Activated CD4-positive, alpha-beta T cell treated with anti-CD3 and anti-CD28 coated beads, Interleukin-2, amount 10 ng/mL, durations not matched to agents 7 days and 5 days (primary cell): Measurements from ENCODE around the gene ZNF791. TPM values are rescaled to one million over a fixed set of nuclear protein-coding genes. Genes with fewer than 3 reads are reported as not detected.
"Not testable (repeated sequence)": the region's sequence is repeated elsewhere in the genome, so short reads cannot be mapped to it uniquely, and the experiment has no call there.

Experiments
- CTCF ChIA-PET: fragments of 350-600 bp; sonication (Branson Sonifier 250); formaldehyde crosslinking; loops from one replicate; lab custom pipeline; 2021; ENCODE audit warnings: antibody characterized with exemption; lab: Charles Lee
- POLR2A ChIA-PET: fragments of 350-600 bp; sonication (Branson Sonifier 250); formaldehyde crosslinking; loops from one replicate; lab custom pipeline; 2021; ENCODE audit warnings: antibody characterized with exemption; lab: Charles Lee
- DNase-seq: peaks from one replicate; pipeline ENCODE4 v3.0.0-alpha.2; 2020
- H3K27ac Mint-ChIP-seq: one replicate; pipeline ENCODE4 v1.8.0; 2021; ENCODE audit warnings: mild to moderate bottlenecking, moderate library complexity, mixed read lengths
- H3K27me3 Mint-ChIP-seq: one replicate; pipeline ENCODE4 v1.8.0; 2021; ENCODE audit warnings: mixed read lengths
- H3K36me3 Mint-ChIP-seq: one replicate; pipeline ENCODE4 v1.8.0; 2021; ENCODE audit warnings: low read depth, mixed read lengths
- H3K4me1 Mint-ChIP-seq: one replicate; pipeline ENCODE4 v1.8.0; 2021; ENCODE audit warnings: mixed read lengths
- H3K4me3 Mint-ChIP-seq: one replicate; pipeline ENCODE4 v1.8.0; 2021; ENCODE audit warnings: mild to moderate bottlenecking, moderate library complexity, mixed read lengths
- H3K9me3 Mint-ChIP-seq: one replicate; pipeline ENCODE4 v1.8.0; 2021; ENCODE audit warnings: mixed read lengths
- total RNA-seq, 2 experiments: library from RNA; stranded (reverse); gene quantifications; one replicate each; pipeline ENCODE4 v1.2.3, GENCODE V29; 2021

Gene ZNF791
- total RNA-seq, 2 experiments from 2014 or later = 31.3 to 37.3 TPM

DNA sequence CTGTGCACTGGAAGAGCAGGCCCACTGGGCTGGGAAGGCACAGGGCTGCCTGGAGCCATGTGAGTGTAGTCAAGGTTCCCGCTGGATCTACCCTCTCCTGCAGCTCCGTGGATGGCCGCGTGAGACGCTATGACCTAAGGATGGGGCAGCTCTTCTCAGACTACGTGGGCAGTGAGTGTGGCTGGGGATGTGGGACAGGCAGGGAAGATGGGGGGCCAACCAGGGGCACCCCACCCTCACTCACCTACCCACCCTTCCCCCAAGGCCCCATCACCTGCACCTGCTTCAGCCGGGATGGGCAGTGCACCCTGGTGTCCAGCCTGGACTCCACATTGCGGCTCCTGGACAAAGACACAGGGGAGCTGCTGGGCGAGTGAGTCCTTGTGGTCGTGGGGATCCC lies 62.0 kb downstream of the ZNF791 start:
- ChIA-PET CTCF (interaction anchor here (0.8 to 4.4 kb wide), 8 partner anchors 7 to 378 kb away, joined by 3 to 23 read pairs (median 4); partner anchors contain the start of genes DHPS, ZNF44 and ZNF563), POLR2A (no interaction called here)
- DNase-seq = no peak
- Mint-ChIP-seq H3K27me3 (no peaks in the 10 kb centered on the region), H3K27ac (no peak overlapping the region), H3K4me3 (no peak overlapping the region), H3K9me3 (no peaks in the 10 kb centered on the region), H3K4me1 (peaks cover 39% of the 10 kb centered on the region), H3K36me3 (peaks cover 25% of the 10 kb centered on the region)

- H3K36me3 Mint-ChIP-seq = peaks cover 34% of the 10 kb centered on the region
- peak overlapping the region; percentile 31 for H3K27ac Mint-ChIP-seq
- POLR2A ChIA-PET = no interaction called here
These were observed 64.7 kb downstream of the ZNF791 start for GRCh38 chr19:12675399-12675798.

GRCh38 chr19:12675940-12676339 lies 65.2 kb downstream of the ZNF791 start:
- peaks cover 35% of the 10 kb centered on the region for H3K36me3 Mint-ChIP-seq
- POLR2A ChIA-PET = no interaction called here
- no peak overlapping the region for H3K4me3 Mint-ChIP-seq

More at GRCh38 chr19:12675399-12675798, 64.7 kb downstream of the ZNF791 start:
- H3K4me1 Mint-ChIP-seq = peaks cover 30% of the 10 kb centered on the region
- CTCF ChIA-PET = interaction anchor here (1.2 to 1.9 kb wide), 3 partner anchors 9 to 290 kb away, joined by 3 to 6 read pairs (median 4); partner anchors contain the start of genes MAN2B1 and WDR83
- DNase-seq = no peak
- H3K9me3 Mint-ChIP-seq = no peaks in the 10 kb centered on the region
- no peaks in the 10 kb centered on the region for H3K27me3 Mint-ChIP-seq
- no peak overlapping the region for H3K4me3 Mint-ChIP-seq

GRCh38 chr19:12676384-12676792 lies 65.7 kb downstream of the ZNF791 start:
- Mint-ChIP-seq H3K9me3 (no peaks in the 10 kb centered on the region), H3K36me3 (peaks cover 38% of the 10 kb centered on the region), H3K4me1 (peaks cover 30% of the 10 kb centered on the region), H3K4me3 (no peak overlapping the region), H3K27ac (no peak overlapping the region), H3K27me3 (no peaks in the 10 kb centered on the region)
- DNase-seq = peak; percentile 91
- POLR2A ChIA-PET = no interaction called here
- CTCF ChIA-PET = interaction anchor here (0.7 to 2.2 kb wide), 10 partner anchors 10 to 289 kb away, joined by 3 to 7 read pairs (median 4); partner anchors contain the start of genes MAN2B1 and WDR83

More at GRCh38 chr19:12675940-12676339, 65.2 kb downstream of the ZNF791 start:
- CTCF ChIA-PET = interaction anchor here (0.9 to 2.2 kb wide), 7 partner anchors 10 to 289 kb away, joined by 3 to 7 read pairs (median 4); partner anchors contain the start of genes MAN2B1 and WDR83
- H3K27ac Mint-ChIP-seq = no peak overlapping the region
- no peaks in the 10 kb centered on the region for H3K9me3 Mint-ChIP-seq
- peaks cover 27% of the 10 kb centered on the region for H3K4me1 Mint-ChIP-seq
- no peaks in the 10 kb centered on the region for H3K27me3 Mint-ChIP-seq
- DNase-seq = no peak

DNA sequence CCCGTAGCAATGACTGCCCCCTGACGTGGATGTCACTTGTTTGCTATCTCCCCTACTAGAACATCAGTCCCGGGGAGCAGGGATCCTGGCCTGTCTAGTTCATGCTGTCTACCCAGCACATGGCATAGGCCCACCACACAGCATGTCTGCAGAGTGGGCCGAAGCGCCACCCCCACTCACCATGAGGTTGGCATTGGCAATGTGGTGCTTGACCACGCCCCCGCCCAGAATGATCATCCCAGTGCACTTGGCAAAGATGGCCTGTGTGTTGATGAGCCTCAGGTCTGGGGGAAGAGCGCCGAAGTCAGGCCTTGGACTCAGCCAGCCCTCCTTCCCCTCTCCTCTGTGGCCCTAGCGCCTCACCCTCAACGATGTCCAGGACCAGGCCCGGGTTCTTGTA lies 66.2 kb downstream of the ZNF791 start:
- Mint-ChIP-seq H3K9me3 (no peaks in the 10 kb centered on the region), H3K36me3 (peaks cover 37% of the 10 kb centered on the region), H3K27me3 (no peaks in the 10 kb centered on the region), H3K4me1 (peaks cover 28% of the 10 kb centered on the region), H3K4me3 (no peak overlapping the region), H3K27ac (no peak overlapping the region)
- POLR2A ChIA-PET = no interaction called here
- DNase-seq = no peak
- CTCF ChIA-PET = interaction anchor here (0.6 to 2.2 kb wide), 11 partner anchors 14 to 1392 kb away, joined by 3 to 7 read pairs (median 3); no protein-coding TSS in a partner anchor

DNA sequence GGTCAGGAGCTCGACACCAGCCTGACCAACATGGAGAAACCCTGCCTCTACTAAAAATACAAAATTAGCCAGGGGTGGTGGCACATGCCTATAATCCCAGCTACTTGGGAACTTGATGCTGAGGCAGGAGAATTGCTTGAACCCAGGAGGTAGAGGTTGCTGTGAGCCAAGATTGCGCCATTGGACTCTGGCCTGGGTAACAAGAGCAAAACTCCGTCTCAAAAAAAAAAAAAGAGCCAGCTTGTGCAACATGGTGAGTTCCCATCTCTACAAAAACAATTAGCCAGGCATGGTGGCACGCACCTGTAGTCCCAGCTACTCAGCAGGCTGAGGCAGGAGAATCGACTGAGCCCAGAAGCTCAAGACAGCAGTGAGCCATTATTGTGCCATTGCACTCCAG lies 67.3 kb downstream of the ZNF791 start:
- ChIA-PET POLR2A (interaction anchor here (0.8 kb wide), 1 partner anchor 9 kb away, joined by 8 read pairs; a partner anchor contains a TSS), CTCF (interaction anchor here (0.6 to 3.9 kb wide), 10 partner anchors 8 to 288 kb away, joined by 3 to 23 read pairs (median 3); partner anchors contain the start of gene FBXW9)
- H3K4me1 Mint-ChIP-seq = peaks cover 26% of the 10 kb centered on the region
- not testable (repeated sequence) for H3K27me3 Mint-ChIP-seq, DNase-seq, H3K27ac Mint-ChIP-seq, H3K4me3 Mint-ChIP-seq, H3K9me3 Mint-ChIP-seq
- peaks cover 35% of the 10 kb centered on the region for H3K36me3 Mint-ChIP-seq

GRCh38 chr19:12680034-12680433 lies 69.3 kb downstream of the ZNF791 start:
- no peak overlapping the region for H3K27ac Mint-ChIP-seq
- DNase-seq = no peak
- CTCF ChIA-PET = interaction anchor here (3.9 kb wide), 1 partner anchor 10 kb away, joined by 23 read pairs; a partner anchor contains a TSS
- POLR2A ChIA-PET = no interaction called here
- peaks cover 26% of the 10 kb centered on the region for H3K36me3 Mint-ChIP-seq
- no peaks in the 10 kb centered on the region for H3K9me3 Mint-ChIP-seq
- peak overlapping the region; percentile 93 for H3K4me3 Mint-ChIP-seq
- H3K4me1 Mint-ChIP-seq = peaks cover 27% of the 10 kb centered on the region
- H3K27me3 Mint-ChIP-seq = no peaks in the 10 kb centered on the region

DNA sequence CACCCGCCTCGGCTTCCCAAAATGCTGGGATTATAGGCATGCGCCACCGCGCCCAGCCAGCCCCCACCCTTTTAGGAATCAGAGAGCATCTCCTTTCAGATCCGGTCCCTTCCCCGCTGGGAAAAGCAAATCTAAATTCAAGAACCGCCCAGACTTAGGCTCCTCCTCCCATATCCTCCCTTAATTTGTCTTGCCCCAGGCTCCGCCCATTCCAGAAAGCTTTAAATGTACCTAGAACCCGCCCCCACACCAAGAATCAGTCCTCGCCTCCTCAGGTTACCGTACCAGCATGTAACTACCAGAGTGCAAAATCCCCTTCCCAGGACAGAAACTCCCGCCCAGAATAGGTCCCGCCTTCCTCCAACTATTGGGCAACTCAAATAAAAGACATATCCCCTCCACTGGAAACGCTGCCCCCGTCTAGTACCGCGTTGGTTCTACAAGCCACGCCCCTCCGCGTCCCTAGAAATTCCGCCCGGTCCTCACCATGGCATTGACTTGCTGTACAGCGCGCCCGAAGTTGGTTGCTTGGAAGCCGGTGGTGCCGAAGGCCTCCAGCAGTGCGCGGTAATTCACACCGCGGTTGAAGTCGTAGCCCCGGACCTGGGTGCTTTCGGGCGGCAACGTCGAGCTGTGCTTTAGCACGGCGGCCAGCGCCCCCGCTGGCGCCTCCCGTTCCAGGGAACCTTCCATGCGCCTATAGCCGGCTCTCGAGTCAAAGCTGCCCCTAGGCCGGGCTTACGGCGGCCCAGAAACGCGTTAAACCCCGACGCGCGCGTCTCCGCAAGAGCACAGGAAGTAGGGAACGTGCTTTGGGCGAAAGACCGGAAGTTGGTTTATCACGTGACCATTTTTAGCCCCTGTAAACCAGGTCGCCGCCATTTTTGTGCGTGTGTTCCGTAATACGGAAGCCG lies 70.6 kb downstream of the ZNF791 start, which contains the start of gene DHPS:
DHPS (minus strand) TSS at position 807 of the 914 bp plus-strand sequence; CDS start at position 693, 114 bp downstream.
- no peaks in the 10 kb centered on the region for H3K27me3 Mint-ChIP-seq
- peak within 1 kb of the TSS; percentile 91 for H3K27ac Mint-ChIP-seq

More for the DNA sequence above, 70.6 kb downstream of the ZNF791 start, which contains the start of gene DHPS:
- peak; percentile 97 for DNase-seq
- POLR2A ChIA-PET = interaction anchor here (0.6 to 0.9 kb wide), 2 partner anchors 41 to 108 kb away, joined by 3 to 7 read pairs; no protein-coding TSS in a partner anchor
- Mint-ChIP-seq H3K4me1 (peaks cover 26% of the 10 kb centered on the region), H3K9me3 (no peaks in the 10 kb centered on the region), H3K4me3 (peak within 1 kb of the TSS; percentile 93), H3K36me3 (peaks cover 25% of the 10 kb centered on the region)
- CTCF ChIA-PET = interaction anchor here (0.5 to 3.9 kb wide), 4 partner anchors 11 to 389 kb away, joined by 3 to 23 read pairs (median 3); a partner anchor contains a TSS

Other genes starting within 250 kb of the ZNF791 start
- gene ZNF442, start 245.2 kb upstream of the ZNF791 start, total RNA-seq = 1 to 10 TPM in 1 of 2 experiments, under 1 TPM in 1; 0.50 to 1.2 TPM
- gene ZNF799, start 209.6 kb upstream of the ZNF791 start, total RNA-seq = 1 to 10 TPM; 4.7 to 5.4 TPM
- gene ZNF443, start 169.9 kb upstream of the ZNF791 start, total RNA-seq = 1 to 10 TPM; 5.8 to 6.4 TPM
- gene ZNF709, start 126.1 kb upstream of the ZNF791 start, total RNA-seq = 1 to 10 TPM; 2.2 to 2.4 TPM
- gene ZNF564, start 59.4 kb upstream of the ZNF791 start, total RNA-seq = 10 to 100 TPM; 11.1 to 12.1 TPM
- gene ZNF490, start 107 bp upstream of the ZNF791 start, total RNA-seq = 10 to 100 TPM; 15.1 to 15.8 TPM
- gene MAN2B1, start 55.8 kb downstream of the ZNF791 start, total RNA-seq = 100 to 1,000 TPM; 130 to 143 TPM
- gene WDR83, start 55.9 kb downstream of the ZNF791 start, total RNA-seq = 10 to 100 TPM; 14.4 to 19.6 TPM
- 100 to 1,000 TPM in 1 of 2 experiments, 10 to 100 TPM in 1; 89.9 to 102 TPM for gene DHPS, start 71.0 kb downstream of the ZNF791 start, total RNA-seq
- not detected for gene GNG14, start 77.1 kb downstream of the ZNF791 start, total RNA-seq
- gene FBXW9, start 85.7 kb downstream of the ZNF791 start, total RNA-seq = 1 to 10 TPM; 5.3 to 5.9 TPM
- gene TNPO2, start 113.0 kb downstream of the ZNF791 start, total RNA-seq = 10 to 100 TPM; 80.5 to 90.7 TPM
- 100 to 1,000 TPM; 222 to 226 TPM for gene TRIR, start 123.8 kb downstream of the ZNF791 start, total RNA-seq
- gene GET3, start 126.6 kb downstream of the ZNF791 start, total RNA-seq = 10 to 100 TPM; 67.2 to 68.3 TPM
- not detected for gene BEST2, start 140.9 kb downstream of the ZNF791 start, total RNA-seq
- 10 to 100 TPM; 13.9 to 14.0 TPM for gene HOOK2, start 164.6 kb downstream of the ZNF791 start, total RNA-seq
- 10 to 100 TPM; 66.7 to 78.4 TPM for gene JUNB, start 180.6 kb downstream of the ZNF791 start, total RNA-seq
- 100 to 1,000 TPM; 274 to 288 TPM for gene PRDX2, start 190.9 kb downstream of the ZNF791 start, total RNA-seq
- 10 to 100 TPM; 27.0 to 31.1 TPM for gene THSD8, start 191.1 kb downstream of the ZNF791 start, total RNA-seq
- 10 to 100 TPM; 34.9 to 39.3 TPM for gene RNASEH2A, start 195.7 kb downstream of the ZNF791 start, total RNA-seq
- gene RTBDN, start 223.7 kb downstream of the ZNF791 start, total RNA-seq = not detected
- under 1 TPM; 0.35 to 0.67 TPM for gene MAST1, start 227.6 kb downstream of the ZNF791 start, total RNA-seq